Transverse colon (tissue), 4 donors: ENCODE results near the gene USP13. TPM values are rescaled to one million over a fixed set of nuclear protein-coding genes. Genes with fewer than 3 reads are reported as not detected.

Experiments used
- DNase-seq: peaks from one replicate; pipeline ENCODE4 v3.0.0-alpha.2; 2019
- H3K27ac ChIP-seq, 4 donors: fragments of 200-600 bp; sonication (generic); 2 replicates each; pipeline ENCODE4 v1.5.1; 2016 to 2018; ENCODE audit warnings: inconsistent platforms in 4 of 4
- H3K27me3 ChIP-seq: fragments of 200-600 bp; sonication (generic); 2 replicates; pipeline ENCODE4 v1.5.1; 2017; ENCODE audit warnings: inconsistent platforms
- H3K36me3 ChIP-seq, 4 donors: fragments of 200-600 bp; sonication (generic); 2 replicates each; pipeline ENCODE4 v1.5.1; 2017 to 2019; ENCODE audit warnings: inconsistent platforms in 4 of 4
- H3K4me1 ChIP-seq, 4 donors: fragments of 200-600 bp; sonication (generic); 2 replicates each; pipeline ENCODE4 v1.5.1; 2017 to 2020; ENCODE audit warnings: inconsistent platforms in 4 of 4
- H3K4me3 ChIP-seq, 4 donors: fragments of 200-600 bp; sonication (generic); 1 replicate in 1 of 4; 2 replicates in 3 of 4; pipeline versions ENCODE4 v1.5.1 to v1.6.1; 2017 to 2019; ENCODE audit warnings: inconsistent platforms in 4 of 4
- H3K9me3 ChIP-seq, 2 donors: fragments of 200-600 bp; sonication (generic); 2 replicates each; pipeline ENCODE4 v1.5.1; 2017 to 2019; ENCODE audit warnings: inconsistent platforms in 2 of 2
- EP300 ChIP-seq: sonication (generic); formaldehyde crosslinking; IDR thresholded peaks from one replicate; pipeline ENCODE4 v1.6.1; 2017; ENCODE audit warnings: antibody characterized with exemption, low read depth
- POLR2A ChIP-seq: fragments of 450-650 bp; IDR thresholded peaks from one replicate; pipeline ENCODE4 v1.6.1; 2016; ENCODE audit warnings: antibody characterized with exemption, mild to moderate bottlenecking, moderate library complexity
- POLR2AphosphoS5 ChIP-seq, 3 donors: sonication (generic); formaldehyde crosslinking; IDR thresholded peaks; one replicate each; pipeline ENCODE4 v1.6.1; 2016; ENCODE audit warnings: antibody characterized with exemption in 3 of 3
- WGBS, 2 donors: methylation state at CpG; one replicate each; pipeline ENCODE4 v1.1.5; 2018; ENCODE audit warnings: low coverage in 1 of 2; 5-methylcytosine and 5-hydroxymethylcytosine counted together
- in situ Hi-C, 4 donors: fragments of 200-750 bp; cut with MboI; loops; one replicate each; pipeline versions ENCODE4 v1.15.0 to v1.15.1; 2017; ENCODE audit warnings: low sequenced_read_pairs in 3 of 4, low pct_ligation_motif_present in 1 of 4, low pct_unique_long_range_greater_than_20kb in 1 of 4
- intact Hi-C: fragments of 100-400 bp; cut with DNase I; formaldehyde crosslinking; loops from one replicate; pipeline ENCODE4 v1.15.1; 2023; ENCODE audit warnings: low total_unique reads
- total RNA-seq, 4 donors: library from RNA; depleted of rRNA; stranded (reverse); fragments of >200 nt; gene quantifications; one replicate each; pipeline ENCODE4 v1.1.0, GENCODE V29; 2016
- TF ChIP-seq, protein P1 (sequence below), 5 experiments: fragments of 200-600 bp in 3 of 5; fragments of 450-650 bp in 2 of 5; sonication (generic) in 3 of 5; IDR thresholded peaks; 1 replicate in 2 of 5; 2 replicates in 3 of 5; pipeline ENCODE4 v1.5.1; 2016 to 2017; ENCODE audit warnings: antibody characterized with exemption in 5 of 5, inconsistent platforms in 3 of 5, mild to moderate bottlenecking in 2 of 5, moderate library complexity in 1 of 5

The USP13 gene
- total RNA-seq, 4 donors from 2014 or later = 2.0 to 3.7 (median 2.7) TPM

DNA sequence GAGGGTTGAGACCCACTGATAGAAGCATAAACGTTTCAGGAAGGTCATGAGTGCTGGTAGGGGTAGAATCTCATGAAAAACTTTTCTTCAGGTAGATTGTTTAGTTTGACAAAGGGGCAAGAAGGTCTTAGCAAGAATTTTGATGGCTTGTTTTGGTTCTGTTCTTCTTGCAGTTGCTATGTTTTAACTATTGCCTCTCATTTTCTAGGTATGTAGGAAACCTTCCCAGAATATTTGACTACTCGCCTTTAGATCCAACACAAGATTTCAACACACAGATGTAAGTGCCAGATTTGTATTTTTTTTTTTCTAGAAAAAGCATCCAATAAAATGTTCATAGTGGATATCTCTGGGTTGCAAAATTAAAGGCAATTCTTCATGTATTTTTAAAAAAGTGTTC is 77.1 kb downstream of the USP13 start:
- no peak for DNase-seq
- H3K36me3 ChIP-seq = no peaks in the 10 kb centered on the region
- no peaks in the 10 kb centered on the region for H3K27me3 ChIP-seq
- in situ Hi-C loops (no loop called here), intact Hi-C loops (no loop called here)
- WGBS, 2 donors = 76 to 91% methylated on average over 2 of the region's 2 CpGs
- TF ChIP-seq POLR2A (no peak), POLR2AphosphoS5 (IDR thresholded peaks at IDR 0.05) (no peak), EP300 (no peak)
- TF ChIP-seq, protein P1, sequence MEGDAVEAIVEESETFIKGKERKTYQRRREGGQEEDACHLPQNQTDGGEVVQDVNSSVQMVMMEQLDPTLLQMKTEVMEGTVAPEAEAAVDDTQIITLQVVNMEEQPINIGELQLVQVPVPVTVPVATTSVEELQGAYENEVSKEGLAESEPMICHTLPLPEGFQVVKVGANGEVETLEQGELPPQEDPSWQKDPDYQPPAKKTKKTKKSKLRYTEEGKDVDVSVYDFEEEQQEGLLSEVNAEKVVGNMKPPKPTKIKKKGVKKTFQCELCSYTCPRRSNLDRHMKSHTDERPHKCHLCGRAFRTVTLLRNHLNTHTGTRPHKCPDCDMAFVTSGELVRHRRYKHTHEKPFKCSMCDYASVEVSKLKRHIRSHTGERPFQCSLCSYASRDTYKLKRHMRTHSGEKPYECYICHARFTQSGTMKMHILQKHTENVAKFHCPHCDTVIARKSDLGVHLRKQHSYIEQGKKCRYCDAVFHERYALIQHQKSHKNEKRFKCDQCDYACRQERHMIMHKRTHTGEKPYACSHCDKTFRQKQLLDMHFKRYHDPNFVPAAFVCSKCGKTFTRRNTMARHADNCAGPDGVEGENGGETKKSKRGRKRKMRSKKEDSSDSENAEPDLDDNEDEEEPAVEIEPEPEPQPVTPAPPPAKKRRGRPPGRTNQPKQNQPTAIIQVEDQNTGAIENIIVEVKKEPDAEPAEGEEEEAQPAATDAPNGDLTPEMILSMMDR (IDR thresholded peaks at IDR 0.05) = no peak
- no peaks in the 10 kb centered on the region for H3K4me1 ChIP-seq
- H3K27ac ChIP-seq = no peak overlapping the region
- no peak overlapping the region for H3K4me3 ChIP-seq
- H3K9me3 ChIP-seq = no peaks in the 10 kb centered on the region

DNA sequence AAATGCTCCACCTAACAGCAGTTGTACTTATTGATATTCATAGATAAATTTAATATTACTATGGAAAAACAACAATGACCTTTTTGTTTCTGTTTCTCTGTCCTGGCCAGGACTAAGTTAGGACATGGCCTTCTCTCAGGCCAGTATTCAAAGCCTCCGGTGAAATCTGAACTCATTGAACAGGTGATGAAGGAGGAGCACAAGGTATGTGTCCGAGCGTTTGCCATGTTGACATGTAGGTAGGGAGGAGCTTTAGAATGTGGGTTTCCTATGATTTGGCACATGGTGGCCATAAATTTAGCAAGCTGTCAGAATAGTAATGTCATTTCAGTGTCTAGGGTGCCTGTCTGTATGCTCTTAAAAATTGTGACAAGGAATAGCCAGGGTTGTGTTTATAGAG is 77.7 kb downstream of the USP13 start:
- TF ChIP-seq, protein P1 (IDR thresholded peaks at IDR 0.05) = no peak
- TF ChIP-seq EP300 (no peak), POLR2AphosphoS5 (IDR thresholded peaks at IDR 0.05) (no peak), POLR2A (no peak)
- intact Hi-C loops = no loop called here
- WGBS, 2 donors = 94 to 95% methylated on average over 3 of the region's 3 CpGs

DNA sequence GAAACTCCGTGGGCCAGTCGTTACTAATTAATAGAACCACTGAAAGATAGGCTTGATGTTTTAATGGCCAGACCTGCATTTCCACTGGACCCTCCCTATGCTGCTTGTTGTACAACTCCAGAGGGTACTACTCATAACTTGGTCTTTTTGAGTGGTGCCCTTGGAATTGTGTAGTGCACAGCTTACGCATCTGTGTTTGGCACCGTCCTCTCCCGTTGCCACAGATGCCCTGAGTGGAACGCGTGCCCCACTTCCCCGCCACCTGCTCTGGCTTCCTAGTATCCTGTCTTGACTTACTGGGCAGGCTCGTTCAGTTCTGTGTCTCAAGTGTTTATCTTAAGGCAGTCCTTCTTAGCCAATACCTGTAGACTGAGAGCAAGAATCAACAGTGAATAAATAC is 78.7 kb downstream of the USP13 start:
- Histone ChIP-seq H3K4me3 (no peak overlapping the region), H3K27ac (no peak overlapping the region), H3K27me3 (no peaks in the 10 kb centered on the region), H3K9me3 (no peaks in the 10 kb centered on the region), H3K36me3 (no peaks in the 10 kb centered on the region), H3K4me1 (no peaks in the 10 kb centered on the region)
- 94 to 95% methylated on average over 6 to 9 of the region's 9 CpGs for WGBS, 2 donors
- in situ Hi-C loops (no loop called here), intact Hi-C loops (no loop called here)
- no peak for DNase-seq
- no peak for TF ChIP-seq EP300
- TF ChIP-seq POLR2A = no peak
- TF ChIP-seq, protein P1 (IDR thresholded peaks at IDR 0.05) = no peak
- TF ChIP-seq POLR2AphosphoS5 (IDR thresholded peaks at IDR 0.05) = no peak

More for the DNA sequence above, 77.7 kb downstream of the USP13 start:
- H3K9me3 ChIP-seq = no peaks in the 10 kb centered on the region
- no peak overlapping the region for H3K27ac ChIP-seq
- H3K36me3 ChIP-seq = no peaks in the 10 kb centered on the region
- no peaks in the 10 kb centered on the region for H3K4me1 ChIP-seq
- in situ Hi-C loops = no loop called here
- H3K4me3 ChIP-seq = no peak overlapping the region
- H3K27me3 ChIP-seq = no peaks in the 10 kb centered on the region
- no peak for DNase-seq

DNA sequence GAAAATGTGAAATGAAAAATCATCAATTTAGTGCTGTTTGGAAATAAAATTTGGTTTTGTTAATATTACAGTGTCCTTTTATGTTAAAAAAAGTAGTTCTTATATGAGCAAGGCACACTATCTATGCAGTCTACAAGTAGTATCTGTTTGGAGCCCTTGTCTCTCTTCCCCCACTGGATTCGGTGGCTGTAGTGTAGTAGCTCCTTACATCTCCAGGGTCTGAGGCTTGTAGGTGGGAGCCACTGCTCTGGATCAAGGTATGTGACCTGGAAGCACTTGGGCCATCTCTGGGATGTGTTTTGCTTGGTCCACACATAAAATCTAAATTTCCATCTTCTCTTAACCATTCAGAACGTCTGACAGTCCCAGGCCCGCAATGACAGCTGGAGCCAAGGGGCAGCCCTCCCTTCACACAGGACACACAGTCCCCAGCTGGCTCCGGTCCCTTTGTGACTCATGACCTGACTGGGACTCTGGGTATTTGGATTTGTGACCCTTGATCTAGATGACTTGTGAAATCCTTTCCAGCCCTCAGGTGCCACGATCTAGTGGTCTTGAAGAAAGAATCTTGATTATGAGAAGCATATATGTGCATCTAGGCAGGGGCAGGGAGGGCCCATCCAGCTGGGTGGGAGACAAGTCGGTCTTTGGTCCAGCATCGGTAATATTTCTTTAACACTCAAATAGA is 80.0 kb downstream of the USP13 start:
- WGBS, 2 donors = 93% methylated on average over 7 of the region's 7 CpGs; no CpG with 5 or more reads in 1 of the 2 donors
- no peaks in the 10 kb centered on the region for H3K27me3 ChIP-seq
- in situ Hi-C loops = no loop called here
- no peaks in the 10 kb centered on the region for H3K9me3 ChIP-seq
- H3K4me3 ChIP-seq = no peak overlapping the region
- H3K36me3 ChIP-seq = no peaks in the 10 kb centered on the region
- no peak overlapping the region for H3K27ac ChIP-seq
- no peak for TF ChIP-seq POLR2AphosphoS5 (IDR thresholded peaks at IDR 0.05)
- TF ChIP-seq, protein P1 (IDR thresholded peaks at IDR 0.05) = no peak
- no peak for TF ChIP-seq POLR2A
- no peak for TF ChIP-seq EP300
- intact Hi-C loops = no loop called here
- no peaks in the 10 kb centered on the region for H3K4me1 ChIP-seq
- no peak for DNase-seq
